Ammon's horn (tissue), 1 donor: ENCODE data around the gene PHLDA2.

ENCODE experiments used
- DNase-seq: peaks from one replicate; pipeline ENCODE4 v3.0.0-alpha.2; 2016; ENCODE audit warnings: low spot score

PHLDA2 gene

DNA sequence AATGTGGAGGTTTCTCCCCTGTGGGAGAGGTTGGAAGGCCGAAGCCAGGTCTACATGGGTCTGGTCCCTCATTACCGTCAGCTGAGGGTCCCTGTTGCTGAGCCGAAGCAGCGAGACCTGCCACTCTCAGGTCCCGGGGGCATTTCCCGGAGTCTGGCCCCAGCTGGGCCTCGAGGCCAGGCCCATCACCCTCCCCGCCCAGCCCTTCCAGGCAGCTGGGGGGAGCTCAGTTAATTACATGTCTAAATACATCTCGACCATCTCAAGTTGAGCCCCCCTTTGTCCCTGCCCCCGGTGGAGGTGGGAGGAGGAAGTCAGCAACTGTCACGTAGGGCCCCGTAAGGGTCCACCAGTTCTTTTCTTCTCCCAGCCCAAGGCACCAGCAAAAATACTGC lies 47.2 kb downstream of the PHLDA2 start:
- no peak for DNase-seq

DNA sequence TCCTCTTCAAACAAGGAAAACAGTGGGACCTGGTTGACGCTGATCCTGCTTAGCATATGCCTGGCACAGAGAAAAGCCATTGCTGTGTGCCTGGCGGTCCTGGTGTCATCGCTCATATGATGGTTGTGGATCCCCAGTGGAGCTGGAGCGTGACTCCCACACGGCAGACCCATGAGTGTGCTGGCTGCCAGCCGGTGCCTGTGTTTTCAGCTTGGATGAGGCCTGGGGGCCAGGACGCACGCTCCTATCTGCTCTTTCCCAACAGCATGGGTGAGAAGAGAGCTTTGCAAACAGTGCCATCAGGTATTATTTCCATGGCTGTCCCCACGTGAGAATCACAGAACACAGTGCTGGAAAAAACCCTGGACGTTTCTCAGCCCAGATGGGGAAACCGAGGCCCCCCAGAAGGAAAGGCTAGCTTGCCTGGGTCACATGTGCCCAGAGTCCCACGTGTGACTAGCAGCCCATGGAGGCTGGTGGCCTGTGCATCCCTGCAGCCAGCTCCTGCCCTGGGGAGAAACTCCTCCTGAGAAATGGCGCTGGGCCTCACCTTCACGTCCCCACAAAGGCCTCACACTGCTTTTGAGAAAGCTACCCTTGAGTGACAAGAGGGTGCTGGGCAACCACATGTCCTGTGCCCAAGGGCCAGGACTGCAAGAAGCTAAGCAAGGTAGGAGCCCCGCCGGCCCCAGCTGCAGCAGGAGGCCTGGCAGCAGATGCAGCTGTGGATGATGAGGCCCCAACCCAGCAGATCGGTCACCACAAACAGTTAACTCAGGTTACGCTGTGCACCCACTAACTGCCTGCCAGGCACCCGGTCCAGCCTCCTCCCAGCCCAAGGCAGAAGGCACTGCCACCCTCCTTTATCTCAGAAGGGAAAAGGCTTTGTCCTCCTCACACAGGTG lies 47.9 kb downstream of the PHLDA2 start:
- DNase-seq, result no peak

DNA sequence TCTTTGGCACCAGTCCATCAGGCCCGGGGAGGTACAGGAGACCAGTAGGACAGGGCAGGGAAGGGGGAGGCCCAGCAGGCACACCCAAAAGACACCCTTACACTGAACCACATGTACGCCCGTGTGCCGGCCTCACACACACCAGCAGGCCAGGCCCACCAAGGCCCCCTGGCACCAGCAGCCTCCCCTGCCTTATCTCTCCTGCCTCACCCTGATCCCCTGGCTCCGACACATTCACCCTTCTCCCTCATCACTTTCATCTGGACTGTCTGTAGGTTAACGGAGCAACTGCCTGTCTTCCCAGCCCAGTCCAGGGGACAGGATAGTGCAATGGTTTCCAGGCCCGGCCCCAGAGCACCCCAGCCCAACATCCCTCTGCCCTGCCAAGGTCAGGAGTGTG lies 48.6 kb downstream of the PHLDA2 start:
- DNase-seq, result no peak

DNA sequence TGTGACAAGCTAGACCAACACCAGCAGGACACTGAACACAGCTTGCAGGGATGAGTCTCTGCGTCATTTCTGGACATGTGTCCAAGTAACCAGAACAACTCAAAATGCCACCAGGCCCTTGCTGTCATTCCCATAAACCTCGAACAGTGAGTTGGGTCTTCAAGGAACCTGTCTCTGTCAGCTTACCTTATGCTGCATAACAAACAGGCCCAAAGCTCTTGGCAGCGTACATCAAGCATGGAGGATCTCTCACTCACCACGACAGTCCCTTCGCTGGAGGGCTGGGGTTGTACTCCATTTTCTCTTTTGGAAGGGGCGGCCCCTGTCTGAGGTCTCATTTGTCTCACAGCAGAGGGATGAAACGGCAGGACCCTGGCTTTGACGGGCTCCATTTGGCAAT lies 50.4 kb downstream of the PHLDA2 start:
- DNase-seq, result no peak
